G401.6 (cell line): ENCODE results near the gene SYCN.
"Not testable (repeated sequence)": the region's sequence is repeated elsewhere in the genome, so short reads cannot be mapped to it uniquely, and the experiment has no call there.

ENCODE experiments used
- FAIRE-seq: peaks from 2 replicates; lab custom pipeline; 2012; peaks lifted over from hg19 to GRCh38; lab: Jason Lieb, UNC

The SYCN gene, protein sequence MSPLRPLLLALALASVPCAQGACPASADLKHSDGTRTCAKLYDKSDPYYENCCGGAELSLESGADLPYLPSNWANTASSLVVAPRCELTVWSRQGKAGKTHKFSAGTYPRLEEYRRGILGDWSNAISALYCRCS

GRCh38 chr19:39203372-39204341, at the start of gene SYCN:
SYCN (minus strand) TSS chr19:39204263; CDS start chr19:39204254, 9 bp downstream.
- FAIRE-seq = no peak

DNA sequence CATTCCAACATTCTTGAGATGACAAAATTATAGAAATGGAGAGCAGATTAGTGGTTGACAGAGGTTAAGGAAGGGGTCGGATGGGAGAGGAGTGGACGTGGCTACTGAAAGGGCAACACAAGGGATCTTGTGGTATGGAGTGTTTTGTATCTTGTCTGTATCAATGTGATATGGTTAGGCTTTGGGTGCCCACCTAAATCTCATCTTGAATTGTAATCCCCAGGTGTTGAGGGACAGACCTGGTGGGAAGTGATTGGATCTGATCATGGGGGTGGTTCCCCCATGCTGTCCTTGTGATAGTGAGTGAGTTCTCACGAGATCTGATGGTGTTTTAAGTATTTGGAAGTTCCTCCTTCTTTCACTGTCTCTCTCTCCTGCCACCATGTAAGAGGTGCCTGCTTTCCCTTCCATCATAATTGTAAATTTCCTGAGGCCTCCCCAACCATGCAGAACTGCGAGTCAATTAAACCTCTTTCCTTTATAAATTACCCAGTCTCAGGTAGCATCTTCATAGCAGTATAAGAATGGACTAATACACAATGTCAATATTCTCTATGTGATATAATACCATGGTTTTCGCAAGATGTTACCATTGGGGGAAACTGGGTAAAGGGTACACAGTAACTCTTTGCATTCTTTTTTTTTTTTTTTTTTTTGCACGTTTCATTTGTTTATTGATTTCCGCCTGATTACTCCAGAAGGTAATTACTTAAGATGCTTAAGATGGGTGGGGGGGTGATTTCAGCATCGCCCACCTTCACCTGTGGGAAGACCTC, 49.5 kb upstream of the SYCN start:
- no peak for FAIRE-seq

- no peak for FAIRE-seq
Measured at GRCh38 chr19:39252458-39252857, 48.4 kb upstream of the SYCN start.

GRCh38 chr19:39251846-39252245, 47.8 kb upstream of the SYCN start:
- no peak for FAIRE-seq

DNA sequence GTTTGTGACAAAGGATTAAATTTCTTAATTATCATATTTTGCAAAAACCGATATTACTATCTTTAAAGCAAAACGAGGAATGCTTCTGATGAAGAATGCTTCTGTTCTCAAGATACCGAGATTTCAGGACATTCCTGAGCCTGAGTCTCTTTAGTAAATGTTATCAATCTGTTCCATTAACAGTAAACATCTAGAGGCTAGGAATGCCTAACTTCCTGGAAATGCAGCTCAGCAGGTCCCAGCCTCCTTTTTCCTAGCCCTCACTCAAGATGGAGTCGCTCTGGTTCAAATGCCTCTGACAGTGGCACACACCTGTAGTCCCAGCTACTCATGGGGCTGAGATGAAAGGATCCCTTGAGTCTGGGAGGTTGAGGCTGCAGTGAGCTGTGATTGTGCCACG, 47.0 kb upstream of the SYCN start:
- FAIRE-seq = no peak

DNA sequence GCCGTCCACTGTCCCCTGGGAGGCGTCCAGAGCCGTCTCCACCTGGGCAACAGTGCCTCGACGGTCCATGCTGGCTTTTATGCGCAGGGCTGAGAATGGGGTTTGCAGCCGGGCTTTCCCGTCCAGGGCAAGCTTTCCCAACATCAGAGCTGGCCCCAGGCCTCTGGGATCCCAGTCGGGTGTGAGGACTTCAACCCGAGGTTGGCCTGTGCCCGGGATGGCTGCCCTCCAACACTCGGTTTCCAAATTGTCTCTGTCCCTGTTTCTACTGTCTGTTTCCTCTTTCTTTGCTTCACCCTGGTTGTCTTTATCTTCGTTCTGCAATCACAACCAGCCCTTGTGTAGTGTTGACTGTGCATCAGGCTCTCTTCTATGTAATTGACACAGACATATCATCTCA, 44.7 kb upstream of the SYCN start, which contains the start of gene IFNL4:
IFNL4 (minus strand) TSS at position 51 of the 400 bp plus-strand sequence.
- no peak for FAIRE-seq

- no peak for FAIRE-seq
Measured at GRCh38 chr19:39247701-39248664, 43.9 kb upstream of the SYCN start.

GRCh38 chr19:39246951-39247669, 43.0 kb upstream of the SYCN start:
- no peak for FAIRE-seq

- FAIRE-seq = peak; percentile 68
Measured at GRCh38 chr19:39245166-39245565, 41.1 kb upstream of the SYCN start.

- not testable (repeated sequence) for FAIRE-seq
Measured at GRCh38 chr19:39244410-39245100, 40.5 kb upstream of the SYCN start, which contains the start of gene IFNL3. IFNL3 (minus strand) TSS chr19:39245006; CDS start chr19:39244967, 39 bp downstream.

DNA sequence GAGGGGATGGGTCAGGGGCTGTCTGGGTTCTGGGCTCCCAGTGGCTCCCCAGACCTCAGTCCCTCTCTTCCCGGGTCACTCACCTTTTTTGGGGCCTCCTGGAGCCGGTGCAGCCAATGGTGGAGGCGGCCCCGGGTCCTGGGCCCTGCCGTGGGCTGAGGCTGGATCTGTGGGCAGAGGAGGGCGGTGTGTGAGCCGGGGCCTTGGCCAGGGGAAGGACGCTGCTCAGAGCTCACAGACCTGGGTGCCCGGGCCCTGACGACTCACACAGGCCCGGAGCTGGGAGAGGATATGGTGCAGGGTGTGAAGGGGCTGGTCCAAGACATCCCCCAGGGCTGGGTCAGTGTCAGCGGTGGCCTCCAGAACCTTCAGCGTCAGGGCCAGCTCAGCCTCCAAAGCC, 39.7 kb upstream of the SYCN start:
- not testable (repeated sequence) for FAIRE-seq

GRCh38 chr19:39240421-39240820, 36.4 kb upstream of the SYCN start:
- FAIRE-seq = no peak

DNA sequence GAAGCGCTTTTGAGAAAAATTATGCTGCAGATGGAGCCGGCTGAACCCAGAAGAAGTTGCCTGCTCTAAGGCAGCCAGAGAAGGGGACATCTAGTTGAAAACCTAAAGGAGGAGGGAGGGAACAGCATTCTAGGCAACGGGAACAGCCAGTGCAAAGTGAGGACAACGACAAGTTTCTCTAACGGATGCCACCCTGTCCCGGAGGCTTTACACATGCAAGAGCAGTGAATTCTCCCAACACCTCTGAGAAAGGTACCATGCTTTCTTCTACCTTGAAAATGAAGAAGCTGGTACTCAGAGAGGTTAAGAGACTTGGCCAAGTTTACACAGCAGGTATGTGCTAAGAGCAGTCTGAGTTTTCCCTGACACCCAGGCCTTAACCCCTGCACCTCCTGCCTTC, 34.9 kb upstream of the SYCN start:
- FAIRE-seq = no peak

DNA sequence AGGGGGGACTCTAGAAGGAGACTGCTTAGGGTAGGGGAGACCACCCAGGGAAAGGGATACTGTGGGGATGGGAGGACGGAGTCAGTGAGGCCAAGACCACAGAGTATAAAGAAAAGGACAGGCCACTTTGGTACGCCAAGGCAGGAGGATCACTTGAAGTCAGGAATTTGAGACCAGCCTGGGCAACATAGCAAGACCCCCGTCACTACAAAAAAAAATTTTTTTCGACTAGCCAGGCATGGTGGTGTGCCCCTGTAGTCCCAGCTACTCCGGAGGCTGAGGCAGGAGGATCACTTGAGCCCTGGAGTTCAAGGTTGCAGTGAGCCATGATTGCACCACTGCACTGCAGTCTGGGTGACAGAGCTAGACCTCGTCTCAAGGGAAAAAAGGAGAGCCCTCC, 34.1 kb upstream of the SYCN start:
- FAIRE-seq = no peak

DNA sequence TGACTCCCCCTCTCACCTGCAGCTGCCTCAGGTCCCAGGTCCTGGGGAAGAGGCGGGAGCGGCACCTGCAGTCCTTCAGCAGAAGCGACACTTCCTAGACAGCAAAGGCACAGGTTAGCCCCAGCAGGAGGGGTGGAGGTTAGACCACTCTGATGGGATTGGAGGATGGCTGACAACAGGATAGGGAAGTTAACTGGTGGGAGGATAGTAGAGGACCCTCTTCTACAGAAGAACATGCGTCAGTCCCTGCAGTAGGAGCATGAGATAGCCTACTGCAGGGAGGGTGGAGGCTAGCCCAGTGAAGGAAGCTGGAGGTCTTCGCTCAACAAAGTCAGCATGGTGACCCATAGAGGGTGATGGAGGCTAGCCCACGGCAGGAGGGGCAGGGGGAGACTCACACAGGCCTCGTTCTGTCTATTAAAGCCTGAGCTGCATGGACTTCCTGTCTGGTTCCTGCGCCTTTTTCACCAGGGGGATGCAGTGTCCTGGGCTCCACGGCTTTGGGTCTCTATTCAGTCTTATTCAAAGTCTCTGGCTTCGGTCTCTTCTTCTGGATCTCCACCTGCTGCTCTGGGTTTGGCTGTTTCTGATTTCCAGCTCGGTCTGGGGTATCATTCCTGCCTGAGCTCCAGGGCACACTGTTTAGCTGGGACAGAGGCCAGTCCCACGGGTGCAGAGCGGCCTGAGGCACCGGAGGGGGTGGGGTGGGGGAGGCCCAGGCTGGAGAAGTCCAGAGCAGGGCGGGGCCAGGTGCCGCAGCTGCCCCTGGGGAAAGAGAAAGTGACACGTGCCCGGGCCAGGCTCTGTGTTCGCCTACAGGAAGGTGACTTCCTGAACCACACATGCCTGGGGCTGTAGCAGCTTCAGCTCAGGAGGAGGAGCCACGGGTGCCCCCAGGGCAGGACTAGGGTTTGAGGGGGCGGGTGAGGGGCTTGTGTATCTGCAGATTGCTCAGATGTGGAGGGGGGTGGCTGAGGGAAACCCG, 33.4 kb upstream of the SYCN start:
- no peak for FAIRE-seq

DNA sequence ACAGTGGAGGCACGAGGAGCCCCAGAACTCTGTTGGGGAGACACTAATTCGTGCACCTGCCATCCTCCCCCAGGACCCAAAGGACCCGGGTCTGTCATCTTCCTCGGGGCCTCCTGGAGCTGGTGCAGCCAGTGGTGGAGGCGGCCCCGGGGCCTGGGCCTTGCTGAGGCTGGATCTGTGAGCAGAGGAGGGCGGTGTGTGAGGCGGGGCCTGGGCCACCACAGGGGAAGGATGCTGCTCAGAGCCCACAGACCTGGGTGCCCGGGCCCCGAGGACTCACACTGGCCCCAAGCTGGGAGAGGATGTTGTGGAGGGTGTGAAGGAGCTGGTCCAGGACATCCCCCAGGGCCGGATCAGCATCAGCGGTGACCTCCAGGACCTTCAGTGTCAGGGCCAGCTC, 32.5 kb upstream of the SYCN start:
- FAIRE-seq = no peak

DNA sequence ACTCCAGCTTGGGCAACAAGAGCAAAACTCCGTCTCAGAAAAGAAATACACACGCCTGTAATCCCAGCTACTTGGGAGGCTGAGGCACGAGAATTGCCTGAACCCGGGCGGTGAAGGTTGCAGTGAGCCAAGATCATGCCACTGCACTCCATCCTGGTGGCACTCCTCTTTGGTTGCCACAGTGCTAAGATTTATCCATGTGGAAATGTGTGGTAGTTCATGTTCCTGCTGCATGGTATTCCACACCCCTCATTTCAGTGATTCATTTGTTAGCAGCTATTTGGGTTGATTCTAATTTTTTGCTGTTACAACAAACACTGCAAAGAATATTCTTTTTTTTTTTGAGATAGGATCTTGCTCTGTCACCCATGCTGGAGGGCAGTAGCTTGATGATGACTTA, 28.6 kb upstream of the SYCN start:
- no peak for FAIRE-seq

- no peak for FAIRE-seq
Measured at GRCh38 chr19:39230096-39230764, 26.2 kb upstream of the SYCN start.
